IMR-90 (cell line): ENCODE data around the gene SHROOM4. TPM values are rescaled to one million over a fixed set of nuclear protein-coding genes. Genes with fewer than 3 reads are reported as not detected.

Source experiments
- ATAC-seq: fragments of 200-7000 bp; cut with Tn5 transposase; 2 replicates; pipeline ENCODE4 v1.9.1; 2020; ENCODE audit warnings: low read depth, mild to moderate bottlenecking, moderate library complexity
- BruUV-seq: library from RNA; stranded (reverse); fragments of 400-500 nt; replicated peaks from 2 replicates; lab custom pipeline; 2021; lab: Mats Ljungman, UMichigan
- CTCF ChIA-PET: fragments of 300-600 bp; formaldehyde crosslinking; extraction: SDS; loops from one replicate; lab custom pipeline; 2021; ENCODE audit warnings: antibody characterized with exemption; lab: Yijun Ruan, JAX
- POLR2A ChIA-PET: fragments of 300-600 bp; sonication (Branson Sonifier 250); formaldehyde crosslinking; loops from one replicate; lab custom pipeline; 2022; ENCODE audit warnings: antibody characterized with exemption; ENCODE audit not compliant: unreplicated experiment; lab: Charles Lee
- DNase-seq: peaks from one replicate; pipeline ENCODE4 v3.0.0; 2013
- H2AFZ ChIP-seq: replicated peaks from 2 replicates; pipeline ENCODE3; 2013; ENCODE audit warnings: low read length, mild to moderate bottlenecking; ENCODE audit not compliant: poor library complexity
- H2AK5ac ChIP-seq: 2 replicates; pipeline ENCODE4 v1.6.1; 2013; ENCODE audit warnings: low read depth, low read length, inconsistent platforms
- H2AK9ac ChIP-seq: replicated peaks from 2 replicates; pipeline ENCODE3; 2013; ENCODE audit warnings: mild to moderate bottlenecking, low read depth, low read length, moderate library complexity; ENCODE audit not compliant: poor library complexity
- H2BK120ac ChIP-seq: 2 replicates; pipeline ENCODE4 v1.6.1; 2013; ENCODE audit warnings: low read depth, low read length, inconsistent platforms
- H2BK15ac ChIP-seq: 3 replicates; pipeline ENCODE4 v1.6.1; 2013; ENCODE audit warnings: low read depth, low read length, inconsistent platforms
- H2BK20ac ChIP-seq: 2 replicates; pipeline ENCODE4 v1.6.1; 2013; ENCODE audit warnings: low read depth, mild to moderate bottlenecking, inconsistent platforms, low read length, moderate library complexity
- H2BK5ac ChIP-seq: 2 replicates; pipeline ENCODE4 v1.6.1; 2013; ENCODE audit warnings: mild to moderate bottlenecking, low read depth, low read length, inconsistent platforms; ENCODE audit not compliant: poor library complexity, severe bottlenecking
- H3K14ac ChIP-seq: replicated peaks from 2 replicates; pipeline ENCODE4 v1.6.1; 2013; ENCODE audit warnings: low read depth, low read length, inconsistent platforms
- H3K18ac ChIP-seq: 2 replicates; pipeline ENCODE4 v1.6.1; 2013; ENCODE audit warnings: low read depth, low read length, control low read depth
- H3K23ac ChIP-seq: 2 replicates; pipeline ENCODE4 v1.6.1; 2013; ENCODE audit warnings: low read depth, low read length, inconsistent platforms
- H3K27ac ChIP-seq: 2 replicates; pipeline ENCODE4 v1.5.1; 2013; ENCODE audit warnings: mild to moderate bottlenecking, control low read depth, low read length; ENCODE audit not compliant: insufficient read depth
- H3K27me3 ChIP-seq: 2 replicates; pipeline ENCODE4 v1.6.1; 2013; ENCODE audit warnings: low read length; ENCODE audit not compliant: control insufficient read depth, insufficient read depth
- H3K36me3 ChIP-seq: 2 replicates; pipeline ENCODE4 v1.6.1; 2013; ENCODE audit warnings: low read length, mixed read lengths; ENCODE audit not compliant: control insufficient read depth, insufficient read depth
- H3K4ac ChIP-seq: 2 replicates; pipeline ENCODE4 v1.6.1; 2013; ENCODE audit warnings: low read depth, low read length, inconsistent platforms
- H3K4me1 ChIP-seq: 2 replicates; pipeline ENCODE4 v1.6.1; 2013; ENCODE audit warnings: low read length, mixed read lengths; ENCODE audit not compliant: control insufficient read depth, insufficient read depth
- H3K4me2 ChIP-seq: 2 replicates; pipeline ENCODE4 v1.6.1; 2013; ENCODE audit warnings: low read depth, mild to moderate bottlenecking, control low read depth, low read length, moderate library complexity
- H3K4me3 ChIP-seq: 2 replicates; pipeline ENCODE4 v1.5.1; 2013; ENCODE audit warnings: low read depth, mild to moderate bottlenecking, control low read depth, low read length, moderate library complexity; ENCODE audit not compliant: insufficient read depth
- H3K56ac ChIP-seq: 2 replicates; pipeline ENCODE4 v1.6.1; 2013; ENCODE audit warnings: low read length, inconsistent platforms; ENCODE audit not compliant: insufficient read depth; ENCODE audit errors: extremely low read depth
- H3K79me1 ChIP-seq, 2 experiments: 2 replicates each; pipeline ENCODE4 v1.6.1; 2013; ENCODE audit warnings: low read length in 2 of 2, inconsistent platforms in 1 of 2, low read depth in 1 of 2
- H3K9ac ChIP-seq: 2 replicates; pipeline ENCODE4 v1.6.1; 2013; ENCODE audit warnings: low read depth, low read length, control low read depth
- H3K9me1 ChIP-seq: 2 replicates; pipeline ENCODE4 v1.6.1; 2013; ENCODE audit warnings: low read length, inconsistent platforms; ENCODE audit not compliant: insufficient read depth
- H3K9me3 ChIP-seq: 2 replicates; pipeline ENCODE4 v1.6.1; 2013; ENCODE audit warnings: low read length; ENCODE audit not compliant: control insufficient read depth, insufficient read depth
- H4K20me1 ChIP-seq: 2 replicates; pipeline ENCODE4 v1.6.1; 2013; ENCODE audit warnings: low read length, inconsistent platforms; ENCODE audit not compliant: insufficient read depth
- H4K5ac ChIP-seq: 2 replicates; pipeline ENCODE4 v1.6.1; 2013; ENCODE audit warnings: mild to moderate bottlenecking, low read depth, low read length, control low read depth
- H4K8ac ChIP-seq, 2 experiments: 2 replicates each; pipeline ENCODE4 v1.6.1; 2013; ENCODE audit warnings: low read depth in 2 of 2, low read length in 2 of 2, control low read depth in 1 of 2, inconsistent platforms in 1 of 2
- H4K91ac ChIP-seq: 2 replicates; pipeline ENCODE4 v1.6.1; 2013; ENCODE audit warnings: low read depth, low read length, inconsistent platforms; ENCODE audit not compliant: insufficient read depth
- BHLHE40 ChIP-seq: fragments of 150-350 bp; IDR thresholded peaks from 2 replicates; pipeline ENCODE4 v1.6.1; 2016; ENCODE audit warnings: mild to moderate bottlenecking, low read depth, low read length
- CEBPB ChIP-seq: IDR thresholded peaks from 2 replicates; pipeline ENCODE4 v1.6.1; 2012; ENCODE audit warnings: low read depth, low read length, improper control_type of control experiment
- CHD1 ChIP-seq: IDR thresholded peaks from 2 replicates; pipeline ENCODE4 v1.6.1; 2012; ENCODE audit warnings: low read depth, low read length, improper control_type of control experiment
- FOS ChIP-seq: fragments of 150-350 bp; IDR thresholded peaks from 2 replicates; pipeline ENCODE4 v1.6.1; 2016; ENCODE audit warnings: low read depth, low read length
- MAFK ChIP-seq: IDR thresholded peaks from 2 replicates; pipeline ENCODE4 v1.6.1; 2012; ENCODE audit warnings: low read depth, low read length, improper control_type of control experiment
- MAZ ChIP-seq: IDR thresholded peaks from 2 replicates; pipeline ENCODE4 v1.6.1; 2012; ENCODE audit warnings: low read depth, mild to moderate bottlenecking, low read length, improper control_type of control experiment, moderate library complexity, borderline replicate concordance
- MXI1 ChIP-seq: IDR thresholded peaks from 2 replicates; pipeline ENCODE4 v1.6.1; 2012; ENCODE audit warnings: low read depth, mild to moderate bottlenecking, low read length, moderate library complexity, borderline replicate concordance
- RAD21 ChIP-seq: IDR thresholded peaks from 2 replicates; pipeline ENCODE4 v1.6.1; 2012; ENCODE audit warnings: low read length, improper control_type of control experiment
- WGBS, 2 experiments: methylation state at CpG; one replicate each; pipeline versions ENCODE4 v1.1.5 to v1.1.7; 2013; ENCODE audit warnings: missing lambda C conversion rate in 2 of 2; ENCODE audit not compliant: insufficient read length in 1 of 2; ENCODE audit errors: extremely low coverage in 2 of 2; 5-methylcytosine and 5-hydroxymethylcytosine counted together
- dilution Hi-C: fragments of 300-500 bp; cut with HindIII; formaldehyde crosslinking; loops from one replicate; pipeline ENCODE4 v1.14.3; 2018; ENCODE audit warnings: low sequenced_read_pairs; ENCODE audit not compliant: unreplicated experiment
- in situ Hi-C: fragments of 300-500 bp; cut with MboI; formaldehyde crosslinking; loops from 3 replicates; pipeline ENCODE4 v1.14.3; 2019; ENCODE audit warnings: low sequenced_read_pairs, inconsistent platforms, mixed read lengths
- intact Hi-C: fragments of 100-400 bp; cut with micrococcal nuclease; formaldehyde crosslinking; loops from 2 replicates; pipeline ENCODE4 v1.10.0; 2022
- polyA plus RNA-seq, 3 experiments: library from polyadenylated mRNA; depleted of rRNA; stranded (reverse); fragments of >200 nt; gene quantifications; 2 replicates each; pipeline ENCODE4 v1.2.3, GENCODE V29; 2012; ENCODE audit warnings: low replicate concordance in 1 of 3
- total RNA-seq: library from RNA; depleted of rRNA; stranded (reverse); fragments of >200 nt; gene quantifications from 2 replicates; pipeline ENCODE4 v1.2.3, GENCODE V29; 2012
- TF ChIP-seq, protein P1 (sequence below): fragments of 150-350 bp; IDR thresholded peaks from 2 replicates; pipeline ENCODE4 v1.6.1; 2017; ENCODE audit warnings: mild to moderate bottlenecking, antibody characterized with exemption, low read length, low read depth
- TF ChIP-seq, protein P2 (sequence below): conservative IDR thresholded peaks from 2 replicates; pipeline ENCODE4 v1.5.1; 2012; ENCODE audit warnings: mild to moderate bottlenecking, low read depth, low read length, improper control_type of control experiment

The SHROOM4 gene
- total and polyA plus RNA-seq, 2 of the 4 experiments (the other 2 are of a cell fraction), result 1.0 to 2.2 TPM

- H3K36me3 ChIP-seq, result no peaks in the 10 kb centered on the region
- H2BK20ac ChIP-seq, result no peak overlapping the region
- no peaks in the 10 kb centered on the region; the same call in none of the 2 replicates for H3K27me3 ChIP-seq
- ChIA-PET CTCF (no interaction called here), POLR2A (no interaction called here)
- H3K79me1 ChIP-seq, result no peaks in the 10 kb centered on the region
- no peak overlapping the region for H3K14ac ChIP-seq
- no peak overlapping the region for H2BK5ac ChIP-seq
- BruUV-seq, result no TSS peak
- no peak overlapping the region for H3K9ac ChIP-seq
- no peak for ATAC-seq
- H3K4me2 ChIP-seq, result no peak overlapping the region
- no peak overlapping the region for H4K8ac ChIP-seq
- H2BK120ac ChIP-seq, result no peak overlapping the region
- DNase-seq, result no peak
- no peak overlapping the region for H3K18ac ChIP-seq
- H3K4ac ChIP-seq, result no peak overlapping the region
- TF ChIP-seq, protein P1, sequence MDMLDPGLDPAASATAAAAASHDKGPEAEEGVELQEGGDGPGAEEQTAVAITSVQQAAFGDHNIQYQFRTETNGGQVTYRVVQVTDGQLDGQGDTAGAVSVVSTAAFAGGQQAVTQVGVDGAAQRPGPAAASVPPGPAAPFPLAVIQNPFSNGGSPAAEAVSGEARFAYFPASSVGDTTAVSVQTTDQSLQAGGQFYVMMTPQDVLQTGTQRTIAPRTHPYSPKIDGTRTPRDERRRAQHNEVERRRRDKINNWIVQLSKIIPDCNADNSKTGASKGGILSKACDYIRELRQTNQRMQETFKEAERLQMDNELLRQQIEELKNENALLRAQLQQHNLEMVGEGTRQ, result no peak
- TF ChIP-seq RAD21, result no peak
- no peak for TF ChIP-seq CEBPB
- no peak for TF ChIP-seq CHD1
- TF ChIP-seq FOS, result no peak
- TF ChIP-seq MXI1, result no peak
- TF ChIP-seq, protein P2, sequence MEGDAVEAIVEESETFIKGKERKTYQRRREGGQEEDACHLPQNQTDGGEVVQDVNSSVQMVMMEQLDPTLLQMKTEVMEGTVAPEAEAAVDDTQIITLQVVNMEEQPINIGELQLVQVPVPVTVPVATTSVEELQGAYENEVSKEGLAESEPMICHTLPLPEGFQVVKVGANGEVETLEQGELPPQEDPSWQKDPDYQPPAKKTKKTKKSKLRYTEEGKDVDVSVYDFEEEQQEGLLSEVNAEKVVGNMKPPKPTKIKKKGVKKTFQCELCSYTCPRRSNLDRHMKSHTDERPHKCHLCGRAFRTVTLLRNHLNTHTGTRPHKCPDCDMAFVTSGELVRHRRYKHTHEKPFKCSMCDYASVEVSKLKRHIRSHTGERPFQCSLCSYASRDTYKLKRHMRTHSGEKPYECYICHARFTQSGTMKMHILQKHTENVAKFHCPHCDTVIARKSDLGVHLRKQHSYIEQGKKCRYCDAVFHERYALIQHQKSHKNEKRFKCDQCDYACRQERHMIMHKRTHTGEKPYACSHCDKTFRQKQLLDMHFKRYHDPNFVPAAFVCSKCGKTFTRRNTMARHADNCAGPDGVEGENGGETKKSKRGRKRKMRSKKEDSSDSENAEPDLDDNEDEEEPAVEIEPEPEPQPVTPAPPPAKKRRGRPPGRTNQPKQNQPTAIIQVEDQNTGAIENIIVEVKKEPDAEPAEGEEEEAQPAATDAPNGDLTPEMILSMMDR, result no peak
- TF ChIP-seq BHLHE40, result no peak
- no peak for TF ChIP-seq MAFK
- no peak for TF ChIP-seq MAZ
- no peaks in the 10 kb centered on the region for H3K9me3 ChIP-seq
- no peak overlapping the region for H2AK5ac ChIP-seq
- H2AFZ ChIP-seq, result no peak overlapping the region
- in situ Hi-C loops (no loop called here), intact Hi-C loops (no loop called here), dilution Hi-C loops (no loop called here)
- H3K9me1 ChIP-seq, result 0 out of 2 replicates have a peak, but pooled peaks cover 4% of the 10 kb centered on the region
- H4K20me1 ChIP-seq, result no peaks in the 10 kb centered on the region
- H3K4me3 ChIP-seq, result no peak overlapping the region
- H3K23ac ChIP-seq, result no peak overlapping the region
- no peaks in the 10 kb centered on the region for H3K4me1 ChIP-seq
- H4K91ac ChIP-seq, result no peak overlapping the region
- H4K5ac ChIP-seq, result no peak overlapping the region
- H2BK15ac ChIP-seq, result no peak overlapping the region
- no peak overlapping the region for H2AK9ac ChIP-seq
- H3K27ac ChIP-seq, result no peak overlapping the region
- no CpG with 5 or more reads among the region's 4 CpGs for WGBS, 2 experiments
- H3K56ac ChIP-seq, result no peak overlapping the region
These were observed 15.2 kb downstream of the SHROOM4 start for GRCh38 chrX:50798783-50799182.
